Endothelial cell of umbilical vein (primary cell): Measurements from ENCODE around the gene OAF. TPM values are rescaled to one million over a fixed set of nuclear protein-coding genes. Genes with fewer than 3 reads are reported as not detected.

Experiments
- BruUV-seq: library from RNA; stranded (reverse); fragments of 400-500 nt; replicated peaks from 2 replicates; lab custom pipeline; 2021; lab: Mats Ljungman, UMichigan
- CTCF ChIA-PET: fragments of 300-600, 350-600 bp; sonication (Branson Sonifier 250); formaldehyde crosslinking; loops from one replicate; lab custom pipeline; 2021; ENCODE audit warnings: antibody characterized with exemption, inconsistent platforms; lab: Charles Lee
- POLR2A ChIA-PET: fragments of 300-600, 350-600 bp; sonication (Branson Sonifier 250); formaldehyde crosslinking; loops from one replicate; lab custom pipeline; 2021; ENCODE audit warnings: antibody characterized with exemption, inconsistent platforms; lab: Charles Lee
- DNase-seq: peaks from one replicate; pipeline ENCODE4 v3.0.0-alpha.2; 2011; ENCODE audit warnings: low read depth, low spot score
- FAIRE-seq: peaks from 2 replicates; lab custom pipeline; 2011; peaks lifted over from hg19 to GRCh38; lab: Jason Lieb, UNC
- H2AFZ ChIP-seq: 2 replicates; pipeline ENCODE4 v1.6.0; 2012; ENCODE audit warnings: low read depth, low read length, control low read depth, inconsistent platforms
- H3K27ac ChIP-seq: 2 replicates; pipeline ENCODE4 v1.5.1; 2011; ENCODE audit warnings: low read depth, mild to moderate bottlenecking, control low read depth, low read length, moderate library complexity; ENCODE audit not compliant: insufficient read depth
- H3K27me3 ChIP-seq, 2 experiments: 2 replicates each; pipeline versions ENCODE4 v1.6.0 to v1.6.1; 2011; ENCODE audit warnings: low read length in 2 of 2, mixed read lengths in 1 of 2; ENCODE audit not compliant: control insufficient read depth in 2 of 2, insufficient read depth in 2 of 2
- H3K36me3 ChIP-seq, 2 experiments: 2 replicates in 1 of 2; 3 replicates in 1 of 2; pipeline ENCODE4 v1.5.1; 2011; ENCODE audit warnings: low read length in 2 of 2, mild to moderate bottlenecking in 1 of 2, moderate library complexity in 1 of 2; ENCODE audit not compliant: control insufficient read depth in 2 of 2, insufficient read depth in 2 of 2; ENCODE audit errors: extremely low read depth in 1 of 2
- H3K4me1 ChIP-seq: 3 replicates; pipeline ENCODE4 v1.5.1; 2011; ENCODE audit warnings: mild to moderate bottlenecking, low read length; ENCODE audit not compliant: control insufficient read depth, insufficient read depth; ENCODE audit errors: extremely low read depth
- H3K4me2 ChIP-seq: 2 replicates; pipeline ENCODE4 v1.6.1; 2011; ENCODE audit warnings: low read length, control low read depth, mixed read lengths; ENCODE audit not compliant: insufficient read depth
- H3K4me3 ChIP-seq, 3 experiments: fragments of 200-600 bp in 1 of 3; sonication (generic), shearing (Covaris generic) in 1 of 3; replicated peaks in 1 of 3; 2 replicates each; pipeline ENCODE4 v1.5.1; 2011 to 2016; ENCODE audit warnings: control low read depth in 3 of 3, low read length in 3 of 3, mild to moderate bottlenecking in 2 of 3, inconsistent platforms in 1 of 3, low read depth in 1 of 3, moderate library complexity in 1 of 3; ENCODE audit not compliant: insufficient read depth in 1 of 3
- H3K79me2 ChIP-seq: 2 replicates; pipeline ENCODE4 v1.6.0; 2012; ENCODE audit warnings: low read length, inconsistent platforms; ENCODE audit not compliant: control insufficient read depth, insufficient read depth
- H3K9ac ChIP-seq: replicated peaks from 2 replicates; pipeline ENCODE3; 2011; ENCODE audit warnings: low read length, control low read depth; ENCODE audit not compliant: insufficient read depth; ENCODE audit errors: extremely low read depth
- H3K9me1 ChIP-seq: replicated peaks from 3 replicates; pipeline ENCODE4 v1.6.0; 2011; ENCODE audit warnings: mild to moderate bottlenecking, low read length; ENCODE audit not compliant: control insufficient read depth, insufficient read depth; ENCODE audit errors: extremely low read depth
- H3K9me3 ChIP-seq: replicated peaks from 2 replicates; pipeline ENCODE4 v1.5.1; 2012; ENCODE audit warnings: low read length, inconsistent platforms; ENCODE audit not compliant: control insufficient read depth, insufficient read depth
- H4K20me1 ChIP-seq: replicated peaks from 2 replicates; pipeline ENCODE3; 2011; ENCODE audit warnings: mild to moderate bottlenecking, low read length; ENCODE audit not compliant: control insufficient read depth, insufficient read depth; ENCODE audit errors: extremely low read depth
- EZH2 ChIP-seq: IDR thresholded peaks from 2 replicates; pipeline ENCODE4 v1.6.1; 2012; ENCODE audit warnings: borderline replicate concordance, low read depth, mild to moderate bottlenecking, moderate library complexity, low read length, inconsistent platforms; ENCODE audit not compliant: severe bottlenecking
- FOS ChIP-seq: IDR thresholded peaks from 2 replicates; pipeline ENCODE4 v1.6.1; 2011; ENCODE audit warnings: mild to moderate bottlenecking, low read length, moderate library complexity, borderline replicate concordance; ENCODE audit not compliant: insufficient read depth
- GATA2 ChIP-seq: IDR thresholded peaks from 2 replicates; pipeline ENCODE4 v1.7.0; 2011; ENCODE audit warnings: low read depth, mild to moderate bottlenecking, moderate library complexity, mixed read lengths, low read length; ENCODE audit not compliant: insufficient read length, insufficient read depth
- JUN ChIP-seq: IDR thresholded peaks from 2 replicates; pipeline ENCODE4 v1.6.1; 2011; ENCODE audit warnings: borderline replicate concordance, low read depth; ENCODE audit not compliant: insufficient read length, insufficient read depth
- MYC ChIP-seq: IDR thresholded peaks from one replicate; pipeline ENCODE4 v1.6.1; 2011; ENCODE audit warnings: mild to moderate bottlenecking, low read depth, low read length
- POLR2A ChIP-seq: IDR thresholded peaks from 2 replicates; pipeline ENCODE4 v1.6.1; 2012; ENCODE audit warnings: low read depth, mild to moderate bottlenecking, control low read depth, low read length
- POLR2AphosphoS5 ChIP-seq: IDR thresholded peaks from 2 replicates; pipeline ENCODE4 v1.6.1; 2012; ENCODE audit warnings: low read depth, mild to moderate bottlenecking, control low read depth, low read length, moderate library complexity; ENCODE audit not compliant: insufficient read depth
- dilution Hi-C: fragments of 300-500 bp; cut with MboI; formaldehyde crosslinking; loops from one replicate; pipeline ENCODE4 v1.15.0; 2019; ENCODE audit warnings: low sequenced_read_pairs; ENCODE audit not compliant: extremely low pct_ligation_motif_present
- intact Hi-C: fragments of 100-400 bp; cut with micrococcal nuclease; formaldehyde crosslinking; loops from one replicate; pipeline ENCODE4 v1.10.0; 2022
- polyA plus RNA-seq, 4 experiments: library from polyadenylated mRNA; depleted of rRNA in 3 of 4; stranded (reverse) in 3 of 4; unstranded in 1 of 4; fragments of >200 nt; gene quantifications; 2 replicates each; pipeline versions ENCODE4 v1.2.1 to v1.2.3, GENCODE V29; 2011 to 2012; ENCODE audit warnings: missing spikeins in 1 of 4
- total RNA-seq: library from RNA; stranded (reverse); gene quantifications from 2 replicates; pipeline ENCODE4 v1.2.3, GENCODE V29; 2021
- TF ChIP-seq, protein P1 (sequence below), 2 donors: IDR thresholded peaks; 1 replicate in 1 of 2; 2 replicates in 1 of 2; pipeline ENCODE4 v1.5.1; 2011; ENCODE audit warnings: low read length in 2 of 2, mild to moderate bottlenecking in 2 of 2, moderate library complexity in 2 of 2, control low read depth in 1 of 2, inconsistent platforms in 1 of 2, low read depth in 1 of 2; ENCODE audit not compliant: insufficient read depth in 1 of 2; ENCODE audit errors: extremely low read depth in 1 of 2
- TF ChIP-seq, protein P2 (sequence below): IDR thresholded peaks from 2 replicates; pipeline ENCODE4 v1.6.1; 2011; ENCODE audit not compliant: insufficient read depth, insufficient read length

The OAF gene
- total and polyA plus RNA-seq, 2 donors (not counting 3 experiments of a cell fraction or from before 2014, with no cell fraction given): 32.1 to 33.8 TPM

DNA sequence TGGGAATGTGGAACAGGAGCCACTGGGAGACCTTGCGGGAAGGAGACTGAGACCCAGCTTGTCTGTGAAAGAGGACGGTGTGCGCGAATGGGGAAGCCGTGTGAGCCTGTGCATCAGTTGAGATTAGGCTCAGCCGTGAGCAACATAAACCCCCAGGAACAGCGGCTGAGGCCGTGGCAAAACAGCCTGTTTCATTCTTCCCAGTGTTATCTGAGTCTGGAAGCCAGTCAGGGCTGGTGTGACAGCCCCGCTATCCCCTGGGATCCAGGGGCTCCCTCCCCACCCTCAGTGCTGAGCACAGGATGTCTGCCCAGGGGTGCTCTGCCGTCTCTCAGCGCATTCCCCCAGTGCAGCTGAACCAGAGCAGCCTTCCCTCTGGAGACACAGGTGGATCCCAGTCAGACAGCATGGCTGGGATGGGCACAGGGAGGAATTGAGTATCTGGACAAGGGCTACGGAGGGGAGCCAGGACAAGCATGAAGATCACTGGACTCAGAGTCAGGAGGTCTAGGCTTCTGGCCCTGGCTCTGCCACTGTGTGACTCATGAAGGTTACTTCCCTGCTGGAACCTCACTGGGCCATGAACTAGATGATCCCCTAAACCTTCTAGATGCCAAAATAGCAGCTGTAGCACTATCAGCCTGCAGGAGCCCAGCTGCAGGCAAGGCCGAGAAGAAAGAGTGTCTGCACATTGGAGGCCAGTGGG lies 8.6 kb downstream of the OAF start:
- dilution Hi-C loops (no loop called here), intact Hi-C loops (loop anchor here (10.0 kb wide), 3 partner anchors 345 to 865 kb away; no protein-coding TSS in a partner anchor)
- POLR2A ChIA-PET: no interaction called here
- Histone ChIP-seq H3K27ac (no peak overlapping the region), H3K4me1 (peaks cover 7% of the 10 kb centered on the region), H3K9me1 (no peaks in the 10 kb centered on the region), H3K9ac (no peak overlapping the region), H3K9me3 (no peaks in the 10 kb centered on the region), H3K36me3 (no peaks in the 10 kb centered on the region), H3K4me3 (no peak overlapping the region), H3K27me3 (no peaks in the 10 kb centered on the region), H3K4me2 (no peak overlapping the region), H3K79me2 (no peaks in the 10 kb centered on the region), H2AFZ (no peak overlapping the region), H4K20me1 (no peaks in the 10 kb centered on the region)
- DNase-seq: no peak
- FAIRE-seq: no peak
- no TSS peak for BruUV-seq
- CTCF ChIA-PET: interaction anchor here (1.5 kb wide), 1 partner anchor 15 kb away, joined by 4 read pairs; no protein-coding TSS in a partner anchor
- no peak for TF ChIP-seq FOS

DNA sequence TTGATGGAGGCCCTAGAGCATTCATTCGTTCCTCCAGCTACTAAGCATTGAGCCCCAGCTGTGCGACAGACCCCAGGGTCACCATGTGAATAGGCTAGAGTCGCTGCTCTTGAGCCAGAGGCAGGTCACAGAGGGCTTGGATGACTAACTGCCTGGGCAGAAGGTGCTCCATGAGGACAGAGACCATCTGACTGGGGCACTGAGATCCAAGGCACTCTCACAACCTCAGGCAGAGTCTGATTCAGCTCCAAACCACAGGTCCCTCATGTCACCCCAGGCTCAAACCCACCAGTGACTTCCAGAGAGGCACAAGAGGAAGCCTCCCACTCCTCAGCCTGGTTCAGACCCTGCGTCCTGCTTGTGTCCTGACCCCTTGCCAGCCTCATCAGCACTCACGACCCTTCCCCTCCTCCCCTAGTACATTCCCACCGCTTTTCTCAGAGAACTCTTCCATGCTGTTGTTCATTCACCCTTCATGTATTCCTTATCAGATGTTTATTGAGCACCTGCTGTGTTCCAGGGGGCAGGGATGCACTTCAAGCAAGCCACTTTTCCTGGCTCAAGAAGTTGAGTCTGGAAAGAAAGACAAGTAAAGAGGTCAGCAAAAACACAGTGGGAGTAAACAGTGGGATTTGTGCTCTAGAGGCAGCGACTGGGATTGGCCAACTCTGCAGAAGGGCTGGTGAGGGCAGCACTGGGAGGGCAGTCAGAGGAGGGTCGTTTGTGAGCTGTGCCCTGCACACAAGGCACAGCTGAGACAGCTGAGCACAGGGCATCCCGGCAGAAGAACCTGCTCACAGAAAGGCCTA lies 9.3 kb downstream of the OAF start:
- Histone ChIP-seq H2AFZ (no peak overlapping the region), H3K9me3 (no peaks in the 10 kb centered on the region), H3K4me1 (peaks cover 10% of the 10 kb centered on the region), H3K27me3 (no peaks in the 10 kb centered on the region), H3K9ac (no peak overlapping the region), H3K9me1 (no peaks in the 10 kb centered on the region), H3K4me2 (no peak overlapping the region), H3K79me2 (no peaks in the 10 kb centered on the region), H3K4me3 (no peak overlapping the region), H4K20me1 (no peaks in the 10 kb centered on the region), H3K36me3 (no peaks in the 10 kb centered on the region), H3K27ac (no peak overlapping the region)
- ChIA-PET CTCF (interaction anchor here (1.1 to 1.5 kb wide), 2 partner anchors 9 to 14 kb away, joined by 3 to 4 read pairs; no protein-coding TSS in a partner anchor), POLR2A (no interaction called here)
- FAIRE-seq (no peak), DNase-seq (no peak)
- intact Hi-C loops (loop anchor here (10.0 kb wide), 3 partner anchors 345 to 865 kb away; no protein-coding TSS in a partner anchor), dilution Hi-C loops (no loop called here)
- TF ChIP-seq, protein P1, sequence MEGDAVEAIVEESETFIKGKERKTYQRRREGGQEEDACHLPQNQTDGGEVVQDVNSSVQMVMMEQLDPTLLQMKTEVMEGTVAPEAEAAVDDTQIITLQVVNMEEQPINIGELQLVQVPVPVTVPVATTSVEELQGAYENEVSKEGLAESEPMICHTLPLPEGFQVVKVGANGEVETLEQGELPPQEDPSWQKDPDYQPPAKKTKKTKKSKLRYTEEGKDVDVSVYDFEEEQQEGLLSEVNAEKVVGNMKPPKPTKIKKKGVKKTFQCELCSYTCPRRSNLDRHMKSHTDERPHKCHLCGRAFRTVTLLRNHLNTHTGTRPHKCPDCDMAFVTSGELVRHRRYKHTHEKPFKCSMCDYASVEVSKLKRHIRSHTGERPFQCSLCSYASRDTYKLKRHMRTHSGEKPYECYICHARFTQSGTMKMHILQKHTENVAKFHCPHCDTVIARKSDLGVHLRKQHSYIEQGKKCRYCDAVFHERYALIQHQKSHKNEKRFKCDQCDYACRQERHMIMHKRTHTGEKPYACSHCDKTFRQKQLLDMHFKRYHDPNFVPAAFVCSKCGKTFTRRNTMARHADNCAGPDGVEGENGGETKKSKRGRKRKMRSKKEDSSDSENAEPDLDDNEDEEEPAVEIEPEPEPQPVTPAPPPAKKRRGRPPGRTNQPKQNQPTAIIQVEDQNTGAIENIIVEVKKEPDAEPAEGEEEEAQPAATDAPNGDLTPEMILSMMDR (IDR thresholded peaks at IDR 0.05; ENCODE audit: extremely low read depth in 1 of 2, insufficient read depth in 1 of 2, low read depth in 1 of 2, low read length in 2 of 2): no peak
- TF ChIP-seq, protein P2, sequence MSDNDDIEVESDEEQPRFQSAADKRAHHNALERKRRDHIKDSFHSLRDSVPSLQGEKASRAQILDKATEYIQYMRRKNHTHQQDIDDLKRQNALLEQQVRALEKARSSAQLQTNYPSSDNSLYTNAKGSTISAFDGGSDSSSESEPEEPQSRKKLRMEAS: no peak
- TF ChIP-seq EZH2: no peak
- TF ChIP-seq FOS: no peak
- no peak for TF ChIP-seq POLR2AphosphoS5
- TF ChIP-seq POLR2A: no peak
- TF ChIP-seq MYC: no peak
- TF ChIP-seq JUN: no peak
- no peak for TF ChIP-seq GATA2
- no TSS peak for BruUV-seq
